Ovary (tissue), 9 donors: ENCODE measurements around the gene CENPL. TPM values are rescaled to one million over a fixed set of nuclear protein-coding genes. Genes with fewer than 3 reads are reported as not detected.

Experiments used
- DNase-seq, 5 donors: peaks; one replicate each; pipeline ENCODE4 v3.0.0-alpha.2; 2019 to 2020
- H3K27ac ChIP-seq, 2 donors: fragments of 200-600 bp; one replicate each; pipeline versions ENCODE4 v1.5.1 to v1.8.0; 2019 to 2022
- H3K27me3 ChIP-seq: fragments of 200-600 bp; one replicate; pipeline ENCODE4 v1.8.0; 2022
- H3K36me3 ChIP-seq: fragments of 200-600 bp; sonication (generic); one replicate; pipeline ENCODE4 v1.5.1; 2019
- H3K4me1 ChIP-seq: one replicate; pipeline ENCODE4 v1.8.1; 2013; ENCODE audit warnings: mild to moderate bottlenecking, moderate library complexity; ENCODE audit not compliant: insufficient read depth
- H3K4me3 ChIP-seq: fragments of 200-600 bp; sonication (generic); one replicate; pipeline ENCODE4 v1.5.1; 2017
- H3K9me3 ChIP-seq, 2 donors: fragments of 200-600 bp in 1 of 2; sonication (generic) in 1 of 2; one replicate each; pipeline versions ENCODE4 v1.5.1 to v1.8.1; 2013 to 2019; ENCODE audit warnings: mild to moderate bottlenecking in 1 of 2, moderate library complexity in 1 of 2
- CTCF ChIP-seq, 3 donors: fragments of 450-650 bp in 2 of 3; fragments of 200-600 bp in 1 of 3; IDR thresholded peaks; one replicate each; pipeline versions ENCODE4 v1.5.1 to v1.8.0; 2016 to 2022; ENCODE audit warnings: antibody characterized with exemption in 3 of 3, mild to moderate bottlenecking in 1 of 3
- EP300 ChIP-seq: sonication (generic); formaldehyde crosslinking; IDR thresholded peaks from one replicate; pipeline ENCODE4 v1.6.1; 2017; ENCODE audit warnings: antibody characterized with exemption
- POLR2A ChIP-seq: fragments of 450-650 bp; IDR thresholded peaks from one replicate; pipeline ENCODE4 v1.6.1; 2017; ENCODE audit warnings: antibody characterized with exemption, mild to moderate bottlenecking, moderate library complexity
- WGBS, 3 donors: extraction: QIAGEN DNeasy Blood & Tissue Kit in 1 of 3; methylation state at CpG; one replicate each; pipeline versions ENCODE4 v1.1.5 to v1.1.7; 2013 to 2017; 5-methylcytosine and 5-hydroxymethylcytosine counted together
- intact Hi-C, 4 donors: fragments of 100-400 bp; cut with DNase I; formaldehyde crosslinking; loops; one replicate each; pipeline versions ENCODE4 v1.11.0 to v1.15.1; 2022 to 2023
- polyA plus RNA-seq, 2 donors: library from polyadenylated mRNA; stranded (reverse); fragments of 200-250 nt in 1 of 2; fragments of 350-450 nt in 1 of 2; fragmentation: Illumina TruSeq in 1 of 2; extraction: RNeasy Lipid Tissue Mini Kit (QIAGEN cat#74804) in 1 of 2; gene quantifications; one replicate each; pipeline ENCODE4 v1.2.3, GENCODE V29; 2013 to 2014
- total RNA-seq, 7 donors: library from RNA; depleted of rRNA in 2 of 7; stranded (reverse); fragments of >200 nt in 2 of 7; fragmentation: NEBNext Ultra II Directional in 3 of 7; extraction: Animal tissue kit (Norgen Biotek cat#: 25700) in 3 of 7; gene quantifications; one replicate each; pipeline versions ENCODE4 v1.1.0 to v1.2.4, GENCODE V29; 2016 to 2023
- donor health status: DM: no; HTN: no; CAD: no; lungs with moderate emphysema.
- donor health status: DM: no; HTN: no; CAD: no.
- donor health status: Bipolar disorder and iron deficiency.
- donor health status: DM: yes; HTN: yes; CAD: no.
- donor health status: DM: no; HTN: no; CAD: no.
- donor health status: DM: yes; HTN: yes; CAD: no.

CENPL gene
- total and polyA plus RNA-seq, 9 donors = 1.1 to 5.6 (median 3.1) TPM

- 3 to 17% (median 9%) methylated on average over 2 of the region's 2 CpGs for WGBS, 3 donors
- Histone ChIP-seq H3K9me3 (no peaks in the 10 kb centered on the region), H3K4me3 (peak overlapping the region; percentile 98), H3K36me3 (no peaks in the 10 kb centered on the region), H3K4me1 (peaks cover 8% of the 10 kb centered on the region), H3K27ac (peak overlapping the region in 1 of 2 donors; percentile 93), H3K27me3 (no peaks in the 10 kb centered on the region)
- intact Hi-C loops = loop anchor here in 1 of 4 donors (5.0 kb wide), 1 partner anchor 389 kb away; the partner anchor contains the start of gene PRDX6
- no peak for DNase-seq
- no peak for TF ChIP-seq CTCF (IDR thresholded peaks at IDR 0.05)
- no peak for TF ChIP-seq EP300
- no peak for TF ChIP-seq POLR2A
Measured at GRCh38 chr1:173866413-173867115, 41.9 kb upstream of the CENPL start.

GRCh38 chr1:173865468-173866164 is 40.9 kb upstream of the CENPL start:
- Histone ChIP-seq H3K9me3 (no peaks in the 10 kb centered on the region), H3K27me3 (no peaks in the 10 kb centered on the region), H3K4me1 (peaks cover 5% of the 10 kb centered on the region), H3K27ac (no peak overlapping the region), H3K36me3 (no peaks in the 10 kb centered on the region), H3K4me3 (no peak overlapping the region)
- no peak for DNase-seq
- TF ChIP-seq POLR2A (no peak), EP300 (no peak), CTCF (IDR thresholded peaks at IDR 0.05) (no peak)
- intact Hi-C loops = loop anchor here in 1 of 4 donors (5.0 kb wide), 1 partner anchor 388 kb away; the partner anchor contains the start of gene PRDX6
- WGBS, 3 donors = 15 to 24% (median 16%) methylated on average over 4 of the region's 4 CpGs

- no peak for TF ChIP-seq EP300
- no peak for TF ChIP-seq POLR2A
- TF ChIP-seq CTCF (IDR thresholded peaks at IDR 0.05) = no peak
- WGBS, 3 donors = 77 to 82% (median 77%) methylated on average over 5 of the region's 5 CpGs
- Histone ChIP-seq H3K27ac (no peak overlapping the region), H3K27me3 (no peaks in the 10 kb centered on the region), H3K4me3 (no peak overlapping the region), H3K9me3 (no peaks in the 10 kb centered on the region), H3K36me3 (no peaks in the 10 kb centered on the region), H3K4me1 (peaks cover 3% of the 10 kb centered on the region)
- intact Hi-C loops = no loop called here
- no peak for DNase-seq
Measured at GRCh38 chr1:173864179-173864867, 39.6 kb upstream of the CENPL start.

GRCh38 chr1:173863224-173864161 is 38.8 kb upstream of the CENPL start:
- Histone ChIP-seq H3K4me3 (no peak overlapping the region), H3K36me3 (no peaks in the 10 kb centered on the region), H3K9me3 (no peaks in the 10 kb centered on the region), H3K4me1 (peaks cover 3% of the 10 kb centered on the region), H3K27me3 (no peaks in the 10 kb centered on the region), H3K27ac (no peak overlapping the region)
- no peak for DNase-seq
- intact Hi-C loops = no loop called here
- TF ChIP-seq POLR2A = no peak
